ENCODE results near the gene FPR2.

Gene FPR2

GRCh38 chr19:51716925-51717324, 44.1 kb upstream of the FPR2 start:
- no peak for TF ChIP-seq CTCF (IDR thresholded peaks at IDR 0.05; ENCODE audit: borderline replicate concordance, insufficient read depth, low read depth, low read length)
- no peak overlapping the region for H3K4me3 ChIP-seq (ENCODE audit: low read depth, low read length)

GRCh38 chr19:51719251-51719988, 41.6 kb upstream of the FPR2 start:
- no peak for TF ChIP-seq CTCF (IDR thresholded peaks at IDR 0.05; ENCODE audit: borderline replicate concordance, insufficient read depth, low read depth, low read length)

GRCh38 chr19:51721905-51722304, 39.1 kb upstream of the FPR2 start:
- no peak for TF ChIP-seq CTCF (IDR thresholded peaks at IDR 0.05; ENCODE audit: borderline replicate concordance, insufficient read depth, low read depth, low read length)
- no peak overlapping the region for H3K4me3 ChIP-seq (ENCODE audit: low read depth, low read length)

More at GRCh38 chr19:51719251-51719988, 41.6 kb upstream of the FPR2 start:
- H3K4me3 ChIP-seq (ENCODE audit: low read depth, low read length): no peak overlapping the region

GRCh38 chr19:51722492-51722891, 38.5 kb upstream of the FPR2 start:
- H3K4me3 ChIP-seq (ENCODE audit: low read depth, low read length): no peak overlapping the region
- TF ChIP-seq CTCF (IDR thresholded peaks at IDR 0.05; ENCODE audit: borderline replicate concordance, insufficient read depth, low read depth, low read length): no peak

GRCh38 chr19:51724543-51724942, 36.4 kb upstream of the FPR2 start:
- TF ChIP-seq CTCF (IDR thresholded peaks at IDR 0.05; ENCODE audit: borderline replicate concordance, insufficient read depth, low read depth, low read length): no peak
- H3K4me3 ChIP-seq (ENCODE audit: low read depth, low read length): no peak overlapping the region

GRCh38 chr19:51726049-51726448, 34.9 kb upstream of the FPR2 start:
- H3K4me3 ChIP-seq (ENCODE audit: low read depth, low read length): no peak overlapping the region
- no peak for TF ChIP-seq CTCF (IDR thresholded peaks at IDR 0.05; ENCODE audit: borderline replicate concordance, insufficient read depth, low read depth, low read length)

GRCh38 chr19:51727349-51727880, 33.6 kb upstream of the FPR2 start:
- H3K4me3 ChIP-seq (ENCODE audit: low read depth, low read length): no peak overlapping the region
- TF ChIP-seq CTCF (IDR thresholded peaks at IDR 0.05; ENCODE audit: borderline replicate concordance, insufficient read depth, low read depth, low read length): no peak
